ENCODE results near the gene LTBR.
"Not testable (repeated sequence)": the region's sequence is repeated elsewhere in the genome, so short reads cannot be mapped to it uniquely, and the experiment has no call there.

Gene LTBR

GRCh38 chr12:6336889-6337853, 46.8 kb upstream of the LTBR start:
- ChIA-PET POLR2A (interaction anchor here (0.6 to 3.1 kb wide), 13 partner anchors 8 to 198 kb away, joined by 3 to 16 read pairs (median 4); partner anchors contain the start of genes GAPDH, LTBR and VAMP1), CTCF (interaction anchor here (1.2 to 5.4 kb wide), 6 partner anchors 12 to 349 kb away, joined by 3 to 43 read pairs (median 11); no protein-coding TSS in a partner anchor)
- DNase-seq (ENCODE audit: low read depth, low spot score), result no peak
- no peak for TF ChIP-seq CTCF (IDR thresholded peaks at IDR 0.05; ENCODE audit: insufficient read depth, low read length, missing control alignments)
- peak overlapping the region; percentile 100 for H3K4me3 ChIP-seq (ENCODE audit: low read depth, low read length)

- no peak for TF ChIP-seq CTCF (IDR thresholded peaks at IDR 0.05; ENCODE audit: insufficient read depth, low read length, missing control alignments)
These were observed 46.0 kb upstream of the LTBR start for GRCh38 chr12:6337958-6338433.

GRCh38 chr12:6338536-6338935, 45.4 kb upstream of the LTBR start:
- CTCF ChIA-PET, result interaction anchor here (1.5 kb wide), 1 partner anchor 127 kb away, joined by 6 read pairs; no protein-coding TSS in a partner anchor
- not testable (repeated sequence) for DNase-seq (ENCODE audit: low read depth, low spot score)
- POLR2A ChIA-PET, result interaction anchor here (0.8 to 0.9 kb wide), 2 partner anchors 29 to 196 kb away, joined by 4 read pairs; partner anchors contain the start of gene GAPDH
- peak overlapping the region; percentile 100 for H3K4me3 ChIP-seq (ENCODE audit: low read depth, low read length)

More at GRCh38 chr12:6337958-6338433, 46.0 kb upstream of the LTBR start:
- POLR2A ChIA-PET, result no interaction called here
- no peak for DNase-seq (ENCODE audit: low read depth, low spot score)
- peak overlapping the region; percentile 100 for H3K4me3 ChIP-seq (ENCODE audit: low read depth, low read length)
- CTCF ChIA-PET, result interaction anchor here (3.5 kb wide), 1 partner anchor 12 kb away, joined by 17 read pairs; no protein-coding TSS in a partner anchor

- no peak for TF ChIP-seq CTCF (IDR thresholded peaks at IDR 0.05; ENCODE audit: insufficient read depth, low read length, missing control alignments)
- DNase-seq (ENCODE audit: low read depth, low spot score), result no peak
- POLR2A ChIA-PET, result interaction anchor here (0.8 to 2.4 kb wide), 4 partner anchors 19 to 195 kb away, joined by 3 to 8 read pairs (median 4); partner anchors contain the start of genes GAPDH and LTBR
- CTCF ChIA-PET, result interaction anchor here (1.5 kb wide), 1 partner anchor 127 kb away, joined by 6 read pairs; no protein-coding TSS in a partner anchor
- H3K4me3 ChIP-seq (ENCODE audit: low read depth, low read length), result peak overlapping the region; percentile 100
These were observed 45.0 kb upstream of the LTBR start for GRCh38 chr12:6338955-6339354.

- POLR2A ChIA-PET, result interaction anchor here (1.0 to 2.4 kb wide), 6 partner anchors 13 to 130 kb away, joined by 3 to 8 read pairs (median 4); partner anchors contain the start of genes LTBR and VAMP1
- DNase-seq (ENCODE audit: low read depth, low spot score), result no peak
- CTCF ChIA-PET, result no interaction called here
- H3K4me3 ChIP-seq (ENCODE audit: low read depth, low read length), result peak overlapping the region; percentile 100
- TF ChIP-seq CTCF (IDR thresholded peaks at IDR 0.05; ENCODE audit: insufficient read depth, low read length, missing control alignments), result no peak
These were observed 43.8 kb upstream of the LTBR start for GRCh38 chr12:6340032-6340638.

GRCh38 chr12:6340745-6341416, 43.1 kb upstream of the LTBR start:
- peak overlapping the region; percentile 100 for H3K4me3 ChIP-seq (ENCODE audit: low read depth, low read length)
- no peak for DNase-seq (ENCODE audit: low read depth, low spot score)
- ChIA-PET CTCF (interaction anchor here (1.3 kb wide), 1 partner anchor 13 kb away, joined by 3 read pairs; no protein-coding TSS in a partner anchor), POLR2A (interaction anchor here (1.3 to 2.4 kb wide), 5 partner anchors 8 to 129 kb away, joined by 4 to 8 read pairs (median 5); partner anchors contain the start of genes LTBR and VAMP1)
- no peak for TF ChIP-seq CTCF (IDR thresholded peaks at IDR 0.05; ENCODE audit: insufficient read depth, low read length, missing control alignments)

Measured in AG04449 (cell line).